ENCODE measurements around the gene VSIG10L.

DNA sequence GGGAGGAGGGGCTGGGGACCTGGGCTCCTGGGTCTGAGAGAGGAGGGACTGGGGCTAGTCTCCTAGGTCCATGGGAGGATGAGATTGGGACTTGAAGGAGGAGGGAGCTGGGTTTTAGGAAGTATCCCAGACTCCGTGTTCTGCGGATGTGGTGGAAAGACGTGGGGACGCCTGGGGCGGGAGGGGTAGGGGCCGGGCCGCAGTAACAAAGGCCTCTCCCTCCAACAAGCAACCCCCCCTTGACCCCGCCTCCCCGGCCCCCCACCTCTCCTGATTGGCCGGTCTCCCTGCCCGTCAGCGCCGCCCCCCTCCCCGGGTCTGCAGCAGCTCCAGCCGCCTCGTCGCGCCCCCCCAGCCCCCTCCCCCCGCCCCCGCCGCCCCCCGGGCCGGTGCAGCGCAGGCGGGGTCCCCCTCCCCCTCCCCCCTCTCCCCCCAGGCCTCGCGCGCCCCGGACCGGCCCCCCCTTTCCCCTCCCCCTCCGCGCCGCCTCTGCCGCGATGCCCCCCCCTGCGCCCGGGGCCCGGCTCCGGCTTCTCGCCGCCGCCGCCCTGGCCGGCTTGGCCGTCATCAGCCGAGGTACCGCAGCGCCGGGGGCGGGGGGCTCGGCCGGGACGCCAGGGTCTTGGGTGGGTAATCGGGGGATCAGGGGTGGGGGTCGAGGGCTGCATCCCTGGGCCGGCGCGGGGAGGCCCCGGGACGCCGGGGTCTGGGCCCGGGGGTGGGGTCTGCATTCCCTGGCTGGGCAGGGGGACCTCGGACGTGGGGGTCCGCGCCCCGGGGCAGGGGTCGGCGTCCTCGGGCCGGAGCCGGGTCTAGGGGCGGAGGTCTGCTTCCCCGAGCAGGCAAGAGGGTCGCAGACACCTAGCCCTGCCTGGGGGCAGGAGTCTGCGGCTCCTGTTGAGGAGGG is 30.3 kb downstream of the VSIG10L start, which contains the start of gene IGLON5:
- TF ChIP-seq CTCF (IDR thresholded peaks at IDR 0.05) (no peak), POLR2A (IDR thresholded peaks at IDR 0.05) (no peak)
